Gastrocnemius medialis (tissue), 4 donors: ENCODE measurements around the gene DNAL1. TPM values are rescaled to one million over a fixed set of nuclear protein-coding genes. Genes with fewer than 3 reads are reported as not detected.

Source experiments
- ATAC-seq, 2 donors: fragments of 150-250 bp; one replicate each; pipeline ENCODE4 v1.9.1; 2016
- DNase-seq, 2 donors: peaks; one replicate each; pipeline ENCODE4 v3.0.0-alpha.2; 2019
- H3K27ac ChIP-seq, 4 donors: fragments of 200-600 bp; sonication (generic); 1 replicate in 1 of 4; 2 replicates in 3 of 4; pipeline ENCODE4 v1.5.1; 2016 to 2018; ENCODE audit warnings: mild to moderate bottlenecking in 2 of 4, moderate library complexity in 1 of 4
- H3K27me3 ChIP-seq, 3 donors: fragments of 200-600 bp; sonication (generic) in 2 of 3; 1 replicate in 1 of 3; 2 replicates in 2 of 3; pipeline versions ENCODE4 v1.5.1 to v1.6.0; 2016 to 2019; ENCODE audit warnings: mild to moderate bottlenecking in 1 of 3, moderate library complexity in 1 of 3
- H3K36me3 ChIP-seq, 2 donors: fragments of 200-600 bp; sonication (generic) in 1 of 2; one replicate each; pipeline ENCODE4 v1.5.1; 2017 to 2018
- H3K4me1 ChIP-seq, 2 donors: fragments of 200-600 bp; sonication (generic) in 1 of 2; one replicate each; pipeline ENCODE4 v1.5.1; 2016 to 2017; ENCODE audit warnings: mild to moderate bottlenecking in 2 of 2
- H3K4me3 ChIP-seq, 4 donors: fragments of 200-600 bp; sonication (generic) in 3 of 4; 1 replicate in 1 of 4; 2 replicates in 3 of 4; pipeline ENCODE4 v1.5.1; 2016 to 2019; ENCODE audit warnings: mild to moderate bottlenecking in 2 of 4
- H3K9me3 ChIP-seq, 3 donors: fragments of 200-600 bp; sonication (generic) in 2 of 3; 1 replicate in 1 of 3; 2 replicates in 2 of 3; pipeline ENCODE4 v1.5.1; 2016 to 2019
- POLR2A ChIP-seq, 2 donors: fragments of 450-650 bp; IDR thresholded peaks; one replicate each; pipeline ENCODE4 v1.6.1; 2017; ENCODE audit warnings: antibody characterized with exemption in 2 of 2, mild to moderate bottlenecking in 2 of 2, moderate library complexity in 2 of 2
- in situ Hi-C, 4 donors: fragments of 200-750 bp; cut with MboI; loops; one replicate each; pipeline versions ENCODE4 v1.15.0 to v1.8.0; 2017; ENCODE audit warnings: low sequenced_read_pairs in 4 of 4
- intact Hi-C: fragments of 100-400 bp; cut with DNase I; formaldehyde crosslinking; loops from one replicate; pipeline ENCODE4 v1.15.1; 2023; ENCODE audit warnings: low total_unique reads
- total RNA-seq, 4 donors: library from RNA; depleted of rRNA; stranded (reverse); fragments of >200 nt; gene quantifications; one replicate each; pipeline versions ENCODE4 v1.1.0 to v1.2.3, GENCODE V29; 2016
- TF ChIP-seq, protein P1 (sequence below), 5 experiments: fragments of 450-650 bp in 3 of 5; fragments of 200-600 bp in 2 of 5; sonication (generic) in 2 of 5; IDR thresholded peaks in 4 of 5; conservative IDR thresholded peaks in 1 of 5; 1 replicate in 4 of 5; 2 replicates in 1 of 5; pipeline ENCODE4 v1.5.1; 2016 to 2019; ENCODE audit warnings: antibody characterized with exemption in 5 of 5, mild to moderate bottlenecking in 3 of 5, moderate library complexity in 3 of 5

Gene DNAL1
- total RNA-seq, 4 donors from 2014 or later, result 6.4 to 8.2 (median 7.7) TPM

DNA sequence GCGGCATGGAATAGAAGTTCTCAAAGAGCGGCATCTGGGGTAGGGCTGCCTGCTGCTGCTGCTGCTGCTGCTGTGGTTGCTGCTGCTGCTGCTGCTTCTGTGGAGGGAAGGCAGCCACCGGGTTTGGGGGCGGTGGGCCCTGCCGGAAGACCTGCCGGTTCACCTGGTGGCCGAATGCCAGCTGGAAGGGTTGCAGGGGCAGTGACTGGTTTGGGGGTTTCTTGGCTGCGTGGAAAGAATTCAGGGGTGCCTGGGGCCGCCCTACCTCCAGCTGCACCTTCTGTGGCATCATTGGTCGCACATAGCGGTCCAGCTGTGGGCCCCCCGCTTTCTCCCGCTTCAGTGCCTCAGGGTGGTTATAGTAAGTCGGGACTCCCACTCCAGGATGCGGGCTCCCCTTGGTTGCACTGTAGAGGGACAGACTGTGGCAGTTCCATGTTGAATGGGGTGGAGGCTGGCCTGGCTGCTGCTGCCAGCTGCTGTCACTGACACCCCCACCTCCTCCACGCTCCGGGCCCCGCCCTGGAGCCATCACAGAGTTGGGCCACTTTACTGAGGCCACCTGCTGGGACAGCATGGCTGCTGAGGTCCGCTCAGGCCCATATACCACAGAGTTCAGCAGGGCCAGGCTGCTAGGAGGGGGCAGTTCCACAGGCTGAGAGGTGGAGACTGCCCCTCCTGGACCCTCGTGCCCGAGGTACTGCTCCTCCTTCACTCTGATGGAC is 94.5 kb downstream of the DNAL1 start:
- no peak for DNase-seq
- no peak for ATAC-seq
- in situ Hi-C loops, result loop anchor here in 1 of 4 donors (10.0 kb wide), 1 partner anchor 85 kb away; no protein-coding TSS in a partner anchor
- H3K9me3 ChIP-seq, result no peaks in the 10 kb centered on the region
- no peaks in the 10 kb centered on the region for H3K27me3 ChIP-seq
- H3K4me3 ChIP-seq, result no peak overlapping the region
- peaks cover 54 to 61% of the 10 kb centered on the region in 2 donors for H3K4me1 ChIP-seq
- TF ChIP-seq POLR2A (IDR thresholded peaks at IDR 0.05), result no peak
- TF ChIP-seq, protein P1, sequence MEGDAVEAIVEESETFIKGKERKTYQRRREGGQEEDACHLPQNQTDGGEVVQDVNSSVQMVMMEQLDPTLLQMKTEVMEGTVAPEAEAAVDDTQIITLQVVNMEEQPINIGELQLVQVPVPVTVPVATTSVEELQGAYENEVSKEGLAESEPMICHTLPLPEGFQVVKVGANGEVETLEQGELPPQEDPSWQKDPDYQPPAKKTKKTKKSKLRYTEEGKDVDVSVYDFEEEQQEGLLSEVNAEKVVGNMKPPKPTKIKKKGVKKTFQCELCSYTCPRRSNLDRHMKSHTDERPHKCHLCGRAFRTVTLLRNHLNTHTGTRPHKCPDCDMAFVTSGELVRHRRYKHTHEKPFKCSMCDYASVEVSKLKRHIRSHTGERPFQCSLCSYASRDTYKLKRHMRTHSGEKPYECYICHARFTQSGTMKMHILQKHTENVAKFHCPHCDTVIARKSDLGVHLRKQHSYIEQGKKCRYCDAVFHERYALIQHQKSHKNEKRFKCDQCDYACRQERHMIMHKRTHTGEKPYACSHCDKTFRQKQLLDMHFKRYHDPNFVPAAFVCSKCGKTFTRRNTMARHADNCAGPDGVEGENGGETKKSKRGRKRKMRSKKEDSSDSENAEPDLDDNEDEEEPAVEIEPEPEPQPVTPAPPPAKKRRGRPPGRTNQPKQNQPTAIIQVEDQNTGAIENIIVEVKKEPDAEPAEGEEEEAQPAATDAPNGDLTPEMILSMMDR (IDR thresholded peaks at IDR 0.05 in 4 of 5, conservative IDR thresholded peaks at IDR 0.05 in 1 of 5), result no peak
- H3K27ac ChIP-seq, result peak overlapping the region; percentile 71 to 85 (median 80)
- H3K36me3 ChIP-seq, result peaks cover 0 to 38% of the 10 kb centered on the region in 2 donors
- intact Hi-C loops, result no loop called here

DNA sequence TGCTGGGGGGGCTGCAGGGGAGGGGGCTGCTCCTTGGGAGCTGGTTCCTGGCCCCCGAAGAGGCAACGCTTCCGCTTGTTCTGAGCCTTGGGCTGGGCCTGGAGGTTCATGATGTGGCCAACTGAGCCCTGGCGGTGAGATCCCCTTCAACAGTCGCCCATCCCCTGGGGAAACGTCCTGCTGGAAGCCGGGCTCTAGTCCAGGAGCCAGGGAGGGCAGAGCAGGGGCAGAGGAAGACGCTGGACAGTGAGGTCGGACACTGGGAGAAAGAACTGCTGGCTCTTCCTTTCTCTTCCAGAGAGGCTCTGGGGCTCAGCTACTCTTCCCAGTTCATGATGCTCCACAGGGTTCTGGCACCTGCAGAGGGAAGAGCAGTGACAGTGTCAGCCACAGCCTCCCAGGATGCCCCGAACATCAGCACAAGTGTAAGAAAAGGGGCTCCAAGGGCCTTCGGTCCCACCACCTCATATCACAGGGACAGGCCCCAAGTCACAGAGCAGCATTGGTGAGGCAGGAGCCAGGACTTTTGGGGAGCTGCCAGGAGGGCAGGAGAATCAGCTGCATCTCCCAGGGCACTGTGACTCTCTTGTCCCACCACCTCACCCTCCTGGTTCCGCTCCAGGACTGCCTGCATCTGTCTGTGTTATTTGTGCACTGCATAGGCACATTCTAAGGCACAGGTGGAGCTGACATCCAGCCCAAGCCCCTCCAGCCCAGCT is 95.3 kb downstream of the DNAL1 start:
- H3K27ac ChIP-seq, result peak overlapping the region; percentile 71 to 85 (median 80)
- H3K9me3 ChIP-seq, result no peaks in the 10 kb centered on the region
- ATAC-seq (no peak), DNase-seq (no peak)
- H3K27me3 ChIP-seq, result no peaks in the 10 kb centered on the region
- TF ChIP-seq, protein P1 (IDR thresholded peaks at IDR 0.05 in 4 of 5, conservative IDR thresholded peaks at IDR 0.05 in 1 of 5), result no peak
- no peak for TF ChIP-seq POLR2A (IDR thresholded peaks at IDR 0.05)
- intact Hi-C loops (no loop called here), in situ Hi-C loops (loop anchor here in 2 of 4 donors (10.0 kb wide), 2 partner anchors 55 to 85 kb away; no protein-coding TSS in a partner anchor)
- peaks cover 0 to 31% of the 10 kb centered on the region in 2 donors for H3K36me3 ChIP-seq
- H3K4me1 ChIP-seq, result peaks cover 61 to 68% of the 10 kb centered on the region in 2 donors
- H3K4me3 ChIP-seq, result peak overlapping the region in 1 of 4 donors; percentile 1

DNA sequence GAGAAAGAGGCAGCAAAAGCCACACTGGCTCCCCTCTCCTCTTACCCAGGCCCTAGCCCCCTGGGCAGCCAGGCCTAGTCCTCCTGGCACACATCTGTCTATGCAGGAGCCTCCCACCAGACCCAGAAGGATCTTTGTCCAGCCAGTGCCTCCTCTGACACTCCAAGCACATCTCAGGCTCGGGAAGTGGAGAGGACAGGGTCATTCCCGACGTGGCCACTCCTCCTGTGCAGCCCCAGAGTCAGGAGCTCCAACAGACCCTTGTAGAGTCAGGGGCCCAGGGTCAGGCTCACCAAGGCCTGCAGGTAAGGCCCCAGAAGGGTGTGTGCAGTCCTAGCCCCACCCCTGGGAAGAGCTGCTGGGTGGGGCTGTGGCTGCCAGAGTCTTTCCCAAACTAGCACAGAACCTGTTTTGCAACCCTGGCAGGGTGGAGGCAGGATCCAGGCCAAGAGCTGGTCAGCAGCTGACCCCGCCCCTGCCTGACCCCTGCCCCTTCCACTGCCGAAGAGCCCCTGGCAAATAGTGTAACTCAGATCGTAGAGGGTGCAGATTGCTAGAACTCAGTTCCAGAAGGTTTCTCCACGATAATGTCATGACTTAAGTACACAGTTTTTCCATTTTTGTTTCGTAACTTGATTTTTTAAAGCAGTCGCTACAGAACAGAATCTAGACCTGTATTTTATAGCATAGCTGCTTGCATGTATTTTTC is 96.0 kb downstream of the DNAL1 start:
- Histone ChIP-seq H3K27me3 (no peaks in the 10 kb centered on the region), H3K27ac (peak overlapping the region; percentile 71 to 85 (median 80)), H3K36me3 (peaks cover 0 to 24% of the 10 kb centered on the region in 2 donors), H3K9me3 (no peaks in the 10 kb centered on the region), H3K4me1 (peaks cover 68 to 75% of the 10 kb centered on the region in 2 donors), H3K4me3 (peak overlapping the region; percentile 9 to 31 (median 11))
- ATAC-seq (peak; percentile 86 to 89), DNase-seq (peak; percentile 74 to 90)
- intact Hi-C loops (no loop called here), in situ Hi-C loops (loop anchor here in 1 of 4 donors (10.0 kb wide), 1 partner anchor 54 kb away; no protein-coding TSS in a partner anchor)
- TF ChIP-seq, protein P1 (IDR thresholded peaks at IDR 0.05 in 4 of 5, conservative IDR thresholded peaks at IDR 0.05 in 1 of 5), result no peak
- no peak for TF ChIP-seq POLR2A (IDR thresholded peaks at IDR 0.05)

DNA sequence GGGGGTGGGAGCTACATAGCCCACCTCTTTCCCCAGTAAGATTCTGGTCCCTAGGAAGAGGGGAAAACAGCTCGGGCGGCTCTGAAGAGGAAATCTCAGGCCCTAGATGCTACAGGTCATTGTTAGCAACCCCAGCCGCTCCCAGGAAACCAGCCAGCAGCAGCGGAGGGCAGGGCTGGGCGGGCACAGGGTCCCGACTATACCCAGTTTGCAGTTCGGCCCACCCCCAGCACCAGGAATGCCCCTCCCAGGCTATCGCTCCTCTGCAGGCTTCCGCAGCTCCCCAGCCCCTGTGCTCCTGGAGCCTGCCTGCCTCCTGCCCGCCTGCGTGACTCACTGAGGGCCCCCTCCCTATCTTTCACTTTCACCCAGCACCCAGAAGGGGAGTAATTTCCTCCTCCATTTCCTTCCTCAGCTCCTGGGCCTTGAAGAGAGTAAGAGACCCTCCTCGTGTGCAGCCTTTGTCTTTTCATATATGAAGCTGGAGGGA is 96.6 kb downstream of the DNAL1 start:
- intact Hi-C loops, result no loop called here
- Histone ChIP-seq H3K27ac (peak overlapping the region; percentile 71 to 85 (median 80)), H3K4me3 (peak overlapping the region; percentile 9 to 31 (median 11)), H3K4me1 (peaks cover 75 to 82% of the 10 kb centered on the region in 2 donors), H3K9me3 (no peaks in the 10 kb centered on the region), H3K36me3 (peaks cover 0 to 21% of the 10 kb centered on the region in 2 donors), H3K27me3 (no peaks in the 10 kb centered on the region)
- in situ Hi-C loops, result loop anchor here in 1 of 4 donors (10.0 kb wide), 1 partner anchor 53 kb away; no protein-coding TSS in a partner anchor
- peak; percentile 23 to 30 for ATAC-seq
- TF ChIP-seq, protein P1 (IDR thresholded peaks at IDR 0.05 in 4 of 5, conservative IDR thresholded peaks at IDR 0.05 in 1 of 5), result no peak
- no peak for TF ChIP-seq POLR2A (IDR thresholded peaks at IDR 0.05)
- DNase-seq, result peak in 1 of 2 donors; percentile 52
